ENCODE measurements around the gene RAB39A.

- TF ChIP-seq EP300 (IDR thresholded peaks at IDR 0.05; ENCODE audit: borderline replicate concordance) (no peak), YY1 (IDR thresholded peaks at IDR 0.05; ENCODE audit: low read depth) (no peak), FOXM1 (IDR thresholded peaks at IDR 0.05; ENCODE audit: borderline replicate concordance, low read depth) (no peak), REST (IDR thresholded peaks at IDR 0.05; ENCODE audit: low read depth) (no peak), RAD21 (IDR thresholded peaks at IDR 0.05; ENCODE audit: low read depth) (no peak), MAX (IDR thresholded peaks at IDR 0.05) (no peak)
Observed at GRCh38 chr11:107947904-107948303, 19.7 kb downstream of the RAB39A start.

Measured in Ishikawa (cell line).